Effector memory CD8-positive, alpha-beta T cell (primary cell): ENCODE results near the gene SGTA.
A peak's percentile ranks its signal among the peaks of the same experiment; 100 is the strongest.
"Not testable (repeated sequence)": the region's sequence is repeated elsewhere in the genome, so short reads cannot be mapped to it uniquely, and the experiment has no call there.

Source experiments
- ATAC-seq: fragments of 150-1000 bp; cut with Tn5 transposase; replicated peaks from 2 replicates; pipeline ENCODE4 v1.10.0; 2021; ENCODE audit warnings: mild to moderate bottlenecking, moderate library complexity
- DNase-seq, 3 experiments: peaks; one replicate each; pipeline ENCODE4 v3.0.0; 2021
- H3K27ac Mint-ChIP-seq, 2 donors: one replicate each; pipeline ENCODE4 v1.8.0; 2022; ENCODE audit warnings: mild to moderate bottlenecking in 2 of 2, mixed read lengths in 2 of 2, moderate library complexity in 2 of 2
- H3K27me3 Mint-ChIP-seq, 2 donors: one replicate each; pipeline ENCODE4 v1.8.0; 2022; ENCODE audit warnings: mixed read lengths in 2 of 2
- H3K36me3 Mint-ChIP-seq: one replicate; pipeline ENCODE4 v1.8.0; 2022; ENCODE audit warnings: mild to moderate bottlenecking, moderate library complexity, mixed read lengths; ENCODE audit not compliant: insufficient read depth
- H3K4me1 Mint-ChIP-seq, 2 donors: one replicate each; pipeline ENCODE4 v1.8.0; 2022; ENCODE audit warnings: low read depth in 2 of 2, mixed read lengths in 2 of 2
- H3K4me3 Mint-ChIP-seq, 2 donors: one replicate each; pipeline ENCODE4 v1.8.0; 2022; ENCODE audit warnings: mild to moderate bottlenecking in 2 of 2, mixed read lengths in 2 of 2, moderate library complexity in 2 of 2
- H3K9me3 Mint-ChIP-seq, 2 donors: one replicate each; pipeline ENCODE4 v1.8.0; 2022; ENCODE audit warnings: mixed read lengths in 2 of 2

The SGTA gene

DNA sequence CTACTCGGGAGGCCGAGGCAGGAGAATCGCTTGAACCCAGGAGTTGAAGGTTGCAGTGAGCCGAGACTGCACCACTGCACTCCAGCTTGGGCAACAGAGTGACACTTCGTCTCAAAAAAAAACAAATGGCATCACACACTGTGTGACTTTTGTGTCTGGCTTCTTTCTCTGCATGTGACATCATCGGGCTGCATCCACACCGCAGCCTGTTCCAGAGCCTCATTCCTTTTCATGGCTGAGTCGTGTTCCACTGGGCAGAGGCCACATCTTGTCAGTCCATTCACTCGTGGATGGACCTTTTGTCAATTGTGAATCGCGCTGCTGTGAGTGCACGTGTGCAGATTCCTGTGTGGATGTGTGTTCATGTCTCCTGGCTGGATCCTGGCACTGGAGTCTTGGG lies 10.5 kb upstream of the SGTA start:
- Mint-ChIP-seq H3K27ac (no peak overlapping the region), H3K36me3 (peaks cover 9% of the 10 kb centered on the region), H3K4me3 (no peak overlapping the region), H3K4me1 (peaks cover 4 to 8% of the 10 kb centered on the region in 2 donors), H3K9me3 (no peaks in the 10 kb centered on the region), H3K27me3 (no peaks in the 10 kb centered on the region)
- ATAC-seq (no peak), DNase-seq (no peak)

- Mint-ChIP-seq H3K27ac (no peak overlapping the region), H3K9me3 (no peaks in the 10 kb centered on the region), H3K4me1 (peaks cover 4 to 8% of the 10 kb centered on the region in 2 donors), H3K4me3 (no peak overlapping the region), H3K27me3 (no peaks in the 10 kb centered on the region), H3K36me3 (peaks cover 9% of the 10 kb centered on the region)
- DNase-seq (no peak), ATAC-seq (no peak)
These were observed 10.1 kb upstream of the SGTA start for GRCh38 chr19:2793126-2793525.

DNA sequence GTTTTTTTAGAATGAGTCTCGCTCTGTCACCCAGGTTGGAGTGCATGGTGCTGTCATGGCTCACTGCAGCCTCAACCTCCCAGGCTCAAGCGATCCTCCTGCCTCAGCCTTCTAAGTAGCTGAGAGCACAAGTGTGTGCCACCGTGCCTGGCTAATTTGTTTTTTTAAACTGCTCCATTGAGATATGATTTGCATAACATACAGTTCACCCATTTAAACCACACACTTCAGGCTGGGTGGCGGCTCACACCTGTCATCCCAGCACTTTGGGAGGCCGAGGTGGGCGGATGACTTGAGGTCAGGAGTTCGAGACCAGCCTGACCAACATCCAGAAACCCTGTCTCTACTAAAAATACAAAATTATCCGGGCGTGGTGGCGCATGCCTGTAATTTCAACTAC lies 9.6 kb upstream of the SGTA start:
- not testable (repeated sequence) for H3K27me3 Mint-ChIP-seq, H3K27ac Mint-ChIP-seq, H3K4me1 Mint-ChIP-seq, DNase-seq, ATAC-seq, H3K36me3 Mint-ChIP-seq, H3K4me3 Mint-ChIP-seq, H3K9me3 Mint-ChIP-seq

- no peak overlapping the region for H3K27ac Mint-ChIP-seq
- H3K4me1 Mint-ChIP-seq = peaks cover 10 to 12% of the 10 kb centered on the region in 2 donors
- no peak for ATAC-seq
These were observed 8.8 kb upstream of the SGTA start for GRCh38 chr19:2791876-2792275.

DNA sequence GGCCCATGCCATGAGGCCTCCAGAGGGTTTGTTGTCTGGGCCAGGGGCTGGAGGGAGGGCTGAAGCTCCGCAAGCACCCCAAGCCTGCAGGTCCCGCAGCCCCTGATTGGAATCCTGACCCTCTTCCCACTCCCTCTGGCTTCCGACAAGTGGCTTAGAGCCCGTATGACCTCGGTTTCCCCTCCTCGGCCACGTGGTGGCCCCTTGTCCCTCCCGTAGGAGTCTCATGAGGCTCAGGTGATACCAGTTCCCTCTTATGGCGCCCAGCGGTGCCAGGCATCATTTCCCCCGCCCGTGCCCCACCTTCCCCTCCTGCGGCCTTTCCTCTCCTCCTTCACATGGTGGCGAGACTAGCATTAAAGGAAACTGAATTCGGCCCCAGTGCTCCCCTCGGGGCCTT lies 8.4 kb upstream of the SGTA start:
- no peaks in the 10 kb centered on the region for H3K27me3 Mint-ChIP-seq
- ATAC-seq = no peak
- no peaks in the 10 kb centered on the region for H3K9me3 Mint-ChIP-seq
- H3K36me3 Mint-ChIP-seq = peaks cover 9% of the 10 kb centered on the region
- peaks cover 11 to 12% of the 10 kb centered on the region in 2 donors for H3K4me1 Mint-ChIP-seq
- DNase-seq = no peak
- no peak overlapping the region for H3K4me3 Mint-ChIP-seq
- no peak overlapping the region for H3K27ac Mint-ChIP-seq

More at GRCh38 chr19:2791876-2792275, 8.8 kb upstream of the SGTA start:
- Mint-ChIP-seq H3K27me3 (no peaks in the 10 kb centered on the region), H3K9me3 (no peaks in the 10 kb centered on the region), H3K36me3 (peaks cover 9% of the 10 kb centered on the region), H3K4me3 (no peak overlapping the region)
- DNase-seq = no peak

DNA sequence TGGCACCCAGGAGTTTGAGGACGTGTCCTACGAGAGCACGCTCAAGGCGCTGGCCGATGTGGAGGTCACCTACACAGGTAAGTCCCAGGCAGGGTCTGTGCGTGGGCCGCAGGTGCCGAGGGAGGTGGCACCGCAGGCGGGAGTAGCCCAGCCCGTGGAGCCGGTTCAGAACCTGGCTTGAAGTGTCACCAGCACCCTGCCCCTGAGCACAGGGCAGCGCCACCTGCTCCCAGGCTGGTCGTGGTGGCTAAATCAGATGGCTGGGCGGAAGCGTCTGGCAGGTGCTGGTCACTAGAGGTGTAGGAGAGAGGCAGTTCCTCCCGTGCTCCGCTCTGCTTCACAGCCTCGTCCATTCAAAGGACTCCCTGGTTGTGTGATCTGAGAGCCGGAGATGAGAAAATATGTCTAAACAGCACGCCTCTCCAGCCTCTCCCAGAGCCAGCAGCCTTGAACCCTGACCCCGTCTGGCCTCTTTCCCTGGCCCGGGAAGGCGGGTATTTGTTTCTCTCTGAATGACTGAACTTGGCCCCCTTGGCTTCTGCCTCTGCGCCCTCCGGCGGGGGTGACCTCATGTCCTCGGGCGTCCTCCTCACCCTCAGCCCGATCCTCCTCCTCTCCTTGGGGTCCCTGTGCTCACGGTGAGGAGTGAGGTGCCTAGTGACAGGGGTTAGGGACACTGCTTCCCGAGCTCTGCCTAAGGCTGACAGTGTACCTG lies 7.6 kb upstream of the SGTA start:
- DNase-seq (no peak), ATAC-seq (no peak)
- H3K4me1 Mint-ChIP-seq = peaks cover 15 to 17% of the 10 kb centered on the region in 2 donors
- no peaks in the 10 kb centered on the region for H3K27me3 Mint-ChIP-seq
- peaks cover 9% of the 10 kb centered on the region for H3K36me3 Mint-ChIP-seq
- no peaks in the 10 kb centered on the region for H3K9me3 Mint-ChIP-seq
- no peak overlapping the region for H3K27ac Mint-ChIP-seq
- H3K4me3 Mint-ChIP-seq = no peak overlapping the region

- DNase-seq (no peak), ATAC-seq (no peak)
- Mint-ChIP-seq H3K36me3 (peaks cover 9% of the 10 kb centered on the region), H3K4me3 (no peak overlapping the region), H3K27ac (no peak overlapping the region), H3K27me3 (no peaks in the 10 kb centered on the region), H3K9me3 (no peaks in the 10 kb centered on the region), H3K4me1 (peaks cover 16 to 18% of the 10 kb centered on the region in 2 donors)
These were observed 7.1 kb upstream of the SGTA start for GRCh38 chr19:2790194-2790556.

DNA sequence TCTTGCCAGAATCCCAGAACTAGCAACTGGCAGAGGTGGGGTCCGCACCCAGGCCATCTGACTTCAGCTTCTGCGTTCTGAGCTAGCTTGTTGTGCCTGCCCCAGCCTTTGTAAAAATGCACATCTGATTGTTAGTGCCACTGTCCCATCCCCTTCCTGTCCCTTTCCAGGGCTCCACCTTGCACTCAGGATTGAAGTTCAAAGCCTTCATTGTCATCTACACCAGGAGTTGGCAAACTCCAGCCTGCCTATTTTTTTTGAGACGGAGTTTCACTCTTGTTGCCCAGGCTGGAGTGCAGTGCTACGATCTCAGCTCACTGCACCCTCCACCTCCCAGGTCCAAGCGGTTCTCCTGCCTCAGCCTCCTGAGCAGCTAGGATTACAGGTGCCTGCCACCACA lies 5.2 kb upstream of the SGTA start:
- DNase-seq (no peak), ATAC-seq (no peak)
- H3K9me3 Mint-ChIP-seq = no peaks in the 10 kb centered on the region
- H3K4me1 Mint-ChIP-seq = peaks cover 20 to 25% of the 10 kb centered on the region in 2 donors
- peaks cover 14% of the 10 kb centered on the region for H3K36me3 Mint-ChIP-seq
- H3K27ac Mint-ChIP-seq = no peak overlapping the region
- H3K4me3 Mint-ChIP-seq = no peak overlapping the region
- no peaks in the 10 kb centered on the region for H3K27me3 Mint-ChIP-seq

DNA sequence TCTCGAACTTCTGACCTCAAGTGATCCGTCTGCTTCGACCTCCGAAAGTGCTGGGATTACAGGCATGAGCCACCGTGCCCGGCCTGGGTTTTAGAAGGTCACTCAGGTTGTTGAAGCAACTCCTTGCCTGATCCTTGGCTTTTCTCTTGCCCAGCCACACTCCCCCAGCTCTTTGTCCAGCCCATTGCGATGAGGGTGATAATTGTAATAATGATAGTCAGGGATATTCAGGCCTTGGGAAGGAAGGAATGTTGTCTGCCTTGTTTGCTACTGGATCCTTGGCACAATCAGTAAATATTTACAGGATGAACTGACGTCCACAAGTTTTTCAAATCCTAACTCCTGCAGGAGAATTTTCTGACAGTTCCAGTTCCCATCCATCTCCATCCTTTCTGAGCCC lies 4.0 kb upstream of the SGTA start:
- Mint-ChIP-seq H3K9me3 (no peaks in the 10 kb centered on the region), H3K4me1 (peaks cover 27 to 29% of the 10 kb centered on the region in 2 donors), H3K36me3 (peaks cover 13% of the 10 kb centered on the region), H3K4me3 (peak overlapping the region; percentile 81), H3K27ac (no peak overlapping the region), H3K27me3 (no peaks in the 10 kb centered on the region)
- DNase-seq (no peak), ATAC-seq (no peak)

GRCh38 chr19:2785244-2785997 lies 2.3 kb upstream of the SGTA start, which contains the start of gene THOP1:
TSS of gene THOP1 (plus strand) at chr19:2785503. CDS start at chr19:2785663, 160 bp downstream.
- no peaks in the 10 kb centered on the region for H3K27me3 Mint-ChIP-seq
- peak within 1 kb of the TSS; percentile 81 for H3K4me3 Mint-ChIP-seq
- H3K36me3 Mint-ChIP-seq = peaks cover 11% of the 10 kb centered on the region
- H3K9me3 Mint-ChIP-seq = no peaks in the 10 kb centered on the region
- ATAC-seq (peak; percentile 85), DNase-seq (peak; percentile 95 to 97 (median 96))
- H3K27ac Mint-ChIP-seq = peak within 1 kb of the TSS; percentile 46 to 62
- peaks cover 34% of the 10 kb centered on the region in 2 donors for H3K4me1 Mint-ChIP-seq

DNA sequence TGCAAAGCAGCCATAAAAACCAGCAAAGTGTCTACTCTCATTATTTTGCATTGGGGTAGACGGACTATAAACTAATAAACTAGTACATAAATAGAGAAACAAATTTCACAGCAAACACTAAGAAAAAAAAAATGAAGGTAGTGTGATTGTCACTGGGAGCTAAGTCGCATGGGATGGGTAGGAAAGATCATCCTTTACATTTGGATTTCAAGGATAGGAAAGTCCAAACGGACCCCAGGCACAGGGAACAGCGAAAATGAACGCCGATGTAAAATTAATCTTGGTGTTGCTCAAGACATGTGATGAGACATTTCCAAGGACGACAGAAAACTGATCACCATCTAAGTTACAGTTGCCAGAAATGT lies 690 bp upstream of the SGTA start:
- no peaks in the 10 kb centered on the region for H3K27me3 Mint-ChIP-seq
- H3K36me3 Mint-ChIP-seq = peaks cover 11% of the 10 kb centered on the region
- peaks cover 33 to 35% of the 10 kb centered on the region in 2 donors for H3K4me1 Mint-ChIP-seq
- ATAC-seq (no peak), DNase-seq (no peak)
- peak overlapping the region; percentile 85 to 88 for H3K27ac Mint-ChIP-seq
- H3K9me3 Mint-ChIP-seq = no peaks in the 10 kb centered on the region
- H3K4me3 Mint-ChIP-seq = peak overlapping the region; percentile 82 to 86

DNA sequence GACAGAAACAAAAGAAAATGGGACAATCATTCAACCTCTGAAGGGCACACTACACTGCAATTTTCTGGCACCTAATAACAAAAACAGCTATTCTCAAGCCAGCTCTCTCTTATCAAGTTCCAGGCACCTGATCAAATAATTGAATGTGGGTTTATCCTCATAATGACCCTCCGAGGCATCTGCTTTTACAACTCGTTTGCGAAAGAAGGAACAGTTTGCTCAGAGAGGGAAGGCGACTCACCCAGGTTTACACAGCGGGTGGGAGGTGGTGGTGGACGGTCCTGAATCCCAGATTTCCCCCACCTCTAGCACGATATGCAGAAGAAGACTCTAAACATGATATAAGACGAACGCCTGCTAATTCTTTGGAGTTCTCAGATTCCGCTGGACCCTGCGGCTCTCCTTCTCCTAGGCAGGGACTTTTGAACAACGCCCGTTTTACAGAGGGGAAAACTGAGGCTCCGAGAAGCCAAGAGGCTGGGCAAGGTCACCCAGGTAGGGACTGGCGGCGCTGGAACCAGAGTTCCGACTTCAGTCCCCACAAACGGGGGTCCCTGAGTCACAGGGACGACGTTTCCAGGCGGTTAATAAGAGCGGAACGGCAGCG lies 641 bp downstream of the SGTA start:
- Mint-ChIP-seq H3K4me1 (peaks cover 31 to 34% of the 10 kb centered on the region in 2 donors), H3K4me3 (peak overlapping the region; percentile 82 to 86), H3K36me3 (peaks cover 11% of the 10 kb centered on the region), H3K27ac (peak overlapping the region; percentile 85 to 88), H3K27me3 (no peaks in the 10 kb centered on the region), H3K9me3 (no peaks in the 10 kb centered on the region)
- ATAC-seq (no peak), DNase-seq (peak in 1 of 3 experiments; percentile 8)

- Mint-ChIP-seq H3K27ac (peak overlapping the region; percentile 16 to 49), H3K4me1 (peaks cover 33 to 34% of the 10 kb centered on the region in 2 donors), H3K27me3 (no peaks in the 10 kb centered on the region), H3K4me3 (no peak overlapping the region), H3K9me3 (no peaks in the 10 kb centered on the region), H3K36me3 (peaks cover 11% of the 10 kb centered on the region)
- no peak for ATAC-seq
- no peak for DNase-seq
These were observed 2.8 kb downstream of the SGTA start for GRCh38 chr19:2780284-2780683.
